Neural crest cell (in vitro differentiated cells): ENCODE data around the gene POTEF. TPM values are rescaled to one million over a fixed set of nuclear protein-coding genes. Genes with fewer than 3 reads are reported as not detected.
A peak's percentile ranks its signal among the peaks of the same experiment; 100 is the strongest.
"Not testable (repeated sequence)": the region's sequence is repeated elsewhere in the genome, so short reads cannot be mapped to it uniquely, and the experiment has no call there.

Experiments
- DNase-seq: peaks from one replicate; pipeline ENCODE4 v3.0.0; 2021; ENCODE audit warnings: low read depth, mixed read lengths, low spot score
- H3K27ac Mint-ChIP-seq: one replicate; pipeline ENCODE4 v1.8.0; 2021; ENCODE audit warnings: mild to moderate bottlenecking, mixed read lengths; ENCODE audit not compliant: unreplicated experiment
- H3K27me3 Mint-ChIP-seq: 2 replicates; pipeline ENCODE4 v1.8.0; 2021; ENCODE audit warnings: low read depth, mild to moderate bottlenecking, mixed read lengths
- H3K36me3 Mint-ChIP-seq: 2 replicates; pipeline ENCODE4 v1.8.0; 2021; ENCODE audit warnings: low read depth, mild to moderate bottlenecking, mixed read lengths
- H3K4me1 Mint-ChIP-seq: 2 replicates; pipeline ENCODE4 v1.8.0; 2021; ENCODE audit warnings: mixed read lengths
- H3K4me3 Mint-ChIP-seq: one replicate; pipeline ENCODE4 v1.8.0; 2021; ENCODE audit warnings: mild to moderate bottlenecking, mixed read lengths
- H3K9me3 Mint-ChIP-seq: 2 replicates; pipeline ENCODE4 v1.8.0; 2021; ENCODE audit warnings: mixed read lengths
- total RNA-seq: library from RNA; stranded (reverse); gene quantifications from 2 replicates; pipeline ENCODE4 v1.2.1, GENCODE V29; 2021
- TF ChIP-seq, protein P1 (sequence below): fragments of 200-600 bp; sonication (generic); conservative IDR thresholded peaks from 2 replicates; pipeline ENCODE4 v1.5.0; 2021; ENCODE audit warnings: antibody characterized with exemption, mild to moderate bottlenecking

Gene POTEF
- total RNA-seq, 1 donor from 2014 or later = 11.0 TPM

GRCh38 chr2:130160131-130160530 lies 31.1 kb upstream of the POTEF start:
- no peak overlapping the region for H3K27ac Mint-ChIP-seq
- H3K36me3 Mint-ChIP-seq = peaks cover 5% of the 10 kb centered on the region

GRCh38 chr2:130159376-130159775 lies 30.4 kb upstream of the POTEF start:
- not testable (repeated sequence) for H3K4me3 Mint-ChIP-seq, DNase-seq, H3K9me3 Mint-ChIP-seq, H3K4me1 Mint-ChIP-seq, H3K27me3 Mint-ChIP-seq, H3K27ac Mint-ChIP-seq, H3K36me3 Mint-ChIP-seq

More at GRCh38 chr2:130160131-130160530, 31.1 kb upstream of the POTEF start:
- Mint-ChIP-seq H3K4me3 (no peak overlapping the region), H3K9me3 (no peaks in the 10 kb centered on the region), H3K27me3 (no peaks in the 10 kb centered on the region), H3K4me1 (no peaks in the 10 kb centered on the region)
- DNase-seq = no peak
- TF ChIP-seq, protein P1, sequence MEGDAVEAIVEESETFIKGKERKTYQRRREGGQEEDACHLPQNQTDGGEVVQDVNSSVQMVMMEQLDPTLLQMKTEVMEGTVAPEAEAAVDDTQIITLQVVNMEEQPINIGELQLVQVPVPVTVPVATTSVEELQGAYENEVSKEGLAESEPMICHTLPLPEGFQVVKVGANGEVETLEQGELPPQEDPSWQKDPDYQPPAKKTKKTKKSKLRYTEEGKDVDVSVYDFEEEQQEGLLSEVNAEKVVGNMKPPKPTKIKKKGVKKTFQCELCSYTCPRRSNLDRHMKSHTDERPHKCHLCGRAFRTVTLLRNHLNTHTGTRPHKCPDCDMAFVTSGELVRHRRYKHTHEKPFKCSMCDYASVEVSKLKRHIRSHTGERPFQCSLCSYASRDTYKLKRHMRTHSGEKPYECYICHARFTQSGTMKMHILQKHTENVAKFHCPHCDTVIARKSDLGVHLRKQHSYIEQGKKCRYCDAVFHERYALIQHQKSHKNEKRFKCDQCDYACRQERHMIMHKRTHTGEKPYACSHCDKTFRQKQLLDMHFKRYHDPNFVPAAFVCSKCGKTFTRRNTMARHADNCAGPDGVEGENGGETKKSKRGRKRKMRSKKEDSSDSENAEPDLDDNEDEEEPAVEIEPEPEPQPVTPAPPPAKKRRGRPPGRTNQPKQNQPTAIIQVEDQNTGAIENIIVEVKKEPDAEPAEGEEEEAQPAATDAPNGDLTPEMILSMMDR = no peak

GRCh38 chr2:130158631-130159030 lies 29.6 kb upstream of the POTEF start:
- no peaks in the 10 kb centered on the region for H3K36me3 Mint-ChIP-seq
- no peaks in the 10 kb centered on the region for H3K4me1 Mint-ChIP-seq
- no peak for DNase-seq
- no peak overlapping the region for H3K27ac Mint-ChIP-seq
- H3K4me3 Mint-ChIP-seq = no peak overlapping the region
- no peaks in the 10 kb centered on the region for H3K9me3 Mint-ChIP-seq
- TF ChIP-seq, protein P1 = no peak
- no peaks in the 10 kb centered on the region for H3K27me3 Mint-ChIP-seq

GRCh38 chr2:130157825-130158514 lies 28.9 kb upstream of the POTEF start:
- not testable (repeated sequence) for H3K9me3 Mint-ChIP-seq, DNase-seq, H3K4me1 Mint-ChIP-seq, H3K36me3 Mint-ChIP-seq, H3K27ac Mint-ChIP-seq, H3K27me3 Mint-ChIP-seq, H3K4me3 Mint-ChIP-seq

DNA sequence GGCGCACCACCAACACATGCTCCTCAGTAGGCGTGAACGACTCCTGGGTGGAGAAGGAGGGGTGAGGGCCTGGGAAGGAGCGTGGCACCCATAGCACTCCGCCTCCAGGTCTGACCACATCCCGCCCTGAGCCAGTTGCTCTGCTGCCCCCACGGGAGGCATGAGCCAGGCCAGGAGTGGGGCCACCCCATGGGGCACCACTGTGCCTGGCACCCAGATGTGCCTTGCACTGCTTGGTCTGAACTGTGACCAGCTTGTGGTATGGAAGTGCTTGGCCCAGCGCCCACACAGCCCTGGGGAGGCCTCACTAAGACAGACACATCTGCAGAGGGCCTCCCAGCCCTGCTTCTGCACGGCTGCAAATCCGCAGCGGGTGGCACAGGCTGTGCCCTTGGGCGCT lies 28.3 kb upstream of the POTEF start:
- H3K4me1 Mint-ChIP-seq, DNase-seq, H3K4me3 Mint-ChIP-seq, H3K27me3 Mint-ChIP-seq, H3K36me3 Mint-ChIP-seq, H3K27ac Mint-ChIP-seq, H3K9me3 Mint-ChIP-seq: not testable (repeated sequence)

- Mint-ChIP-seq H3K4me1 (no peaks in the 10 kb centered on the region), H3K9me3 (no peaks in the 10 kb centered on the region), H3K4me3 (no peak overlapping the region), H3K36me3 (no peaks in the 10 kb centered on the region), H3K27ac (no peak overlapping the region), H3K27me3 (no peaks in the 10 kb centered on the region)
- TF ChIP-seq, protein P1 = no peak
- DNase-seq = no peak
These were observed 27.6 kb upstream of the POTEF start for GRCh38 chr2:130156624-130157004.

GRCh38 chr2:130155956-130156623 lies 27.1 kb upstream of the POTEF start:
- H3K9me3 Mint-ChIP-seq, H3K4me1 Mint-ChIP-seq, H3K36me3 Mint-ChIP-seq, H3K27me3 Mint-ChIP-seq, H3K4me3 Mint-ChIP-seq, H3K27ac Mint-ChIP-seq: not testable (repeated sequence)
- TF ChIP-seq, protein P1 = peak; percentile 59
- DNase-seq = peak; percentile 41
